ENCODE results near the gene STX1B. TPM values are rescaled to one million over a fixed set of nuclear protein-coding genes. Genes with fewer than 3 reads are reported as not detected.
A peak's percentile ranks its signal among the peaks of the same experiment; 100 is the strongest.

The STX1B gene
- polyA plus RNA-seq, 1 donor (not counting 4 experiments of a cell fraction or from before 2014, with no cell fraction given) = 0.34 TPM

- Histone ChIP-seq H3K27ac (ENCODE audit: control insufficient read depth, insufficient read depth, low read length) (peak overlapping the region; percentile 96), H2AFZ (ENCODE audit: control insufficient read depth, low read length) (no peak overlapping the region), H3K79me2 (ENCODE audit: control insufficient read depth, insufficient read depth, low read length) (no peaks in the 10 kb centered on the region), H3K9ac (ENCODE audit: control insufficient read depth, extremely low read depth, insufficient read depth, low read length) (no peak overlapping the region), H3K4me2 (ENCODE audit: control insufficient read depth, extremely low read depth, insufficient read depth, low read depth, low read length) (peak overlapping the region; percentile 55), H4K20me1 (ENCODE audit: control insufficient read depth, extremely low read depth, insufficient read depth, low read length) (no peaks in the 10 kb centered on the region), H3K9me3 (ENCODE audit: control insufficient read depth, low read depth, low read length) (no peaks in the 10 kb centered on the region), H3K27me3 (ENCODE audit: control insufficient read depth, extremely low read depth, insufficient read depth, low read length) (no peaks in the 10 kb centered on the region), H3K9me1 (ENCODE audit: control insufficient read depth, extremely low read depth, insufficient read depth, low read length) (peaks cover 3% of the 10 kb centered on the region), H3K4me3 (ENCODE audit: control insufficient read depth in 2 of 3, extremely low read depth in 1 of 3, insufficient read depth in 2 of 3, low read depth in 1 of 3, low read length in 3 of 3) (no peak overlapping the region), H3K4me1 (ENCODE audit: control insufficient read depth, extremely low read depth, insufficient read depth, low read length) (peaks cover 56% of the 10 kb centered on the region), H3K36me3 (ENCODE audit: control insufficient read depth in 2 of 2, extremely low read depth in 1 of 2, insufficient read depth in 2 of 2, low read length in 2 of 2) (no peaks in the 10 kb centered on the region)
- dilution Hi-C loops (cut with MboI; ENCODE audit: extremely low pct_ligation_motif_present, low sequenced_read_pairs) = no loop called here
- FAIRE-seq (no peak), DNase-seq (ENCODE audit: low read depth, low spot score) (no peak)
- TF ChIP-seq CTCF (optimal IDR thresholded peaks at IDR 0.05 in 1 of 3, IDR thresholded peaks at IDR 0.05 in 1 of 3, conservative IDR thresholded peaks at IDR 0.05 in 1 of 3; ENCODE audit: extremely low read depth in 1 of 3, insufficient read depth in 2 of 3, low read length in 3 of 3) (no peak), EZH2 (IDR thresholded peaks at IDR 0.05; ENCODE audit: low read length) (no peak)
Measured at GRCh38 chr16:30998852-30999761, 11.3 kb downstream of the STX1B start.

GRCh38 chr16:30997725-30998711 is 12.4 kb downstream of the STX1B start:
- H3K27me3 ChIP-seq (ENCODE audit: control insufficient read depth, extremely low read depth, insufficient read depth, low read length) = no peaks in the 10 kb centered on the region
- dilution Hi-C loops (cut with MboI; ENCODE audit: extremely low pct_ligation_motif_present, low sequenced_read_pairs) = no loop called here
- FAIRE-seq = peak; percentile 62
- peaks cover 3% of the 10 kb centered on the region for H3K9me1 ChIP-seq (ENCODE audit: control insufficient read depth, extremely low read depth, insufficient read depth, low read length)
- H3K4me3 ChIP-seq (ENCODE audit: control insufficient read depth in 2 of 3, extremely low read depth in 1 of 3, insufficient read depth in 2 of 3, low read depth in 1 of 3, low read length in 3 of 3) = peak overlapping the region; percentile 49 to 77 (median 76)
- H3K27ac ChIP-seq (ENCODE audit: control insufficient read depth, insufficient read depth, low read length) = peak overlapping the region; percentile 96
- peak overlapping the region; percentile 50 for H2AFZ ChIP-seq (ENCODE audit: control insufficient read depth, low read length)
- peak overlapping the region; percentile 92 for H3K4me2 ChIP-seq (ENCODE audit: control insufficient read depth, extremely low read depth, insufficient read depth, low read depth, low read length)
- no peaks in the 10 kb centered on the region for H4K20me1 ChIP-seq (ENCODE audit: control insufficient read depth, extremely low read depth, insufficient read depth, low read length)
- no peak for TF ChIP-seq CTCF (optimal IDR thresholded peaks at IDR 0.05 in 1 of 3, IDR thresholded peaks at IDR 0.05 in 1 of 3, conservative IDR thresholded peaks at IDR 0.05 in 1 of 3; ENCODE audit: extremely low read depth in 1 of 3, insufficient read depth in 2 of 3, low read length in 3 of 3)
- TF ChIP-seq EZH2 (IDR thresholded peaks at IDR 0.05; ENCODE audit: low read length) = no peak
- no peak for DNase-seq (ENCODE audit: low read depth, low spot score)
- H3K36me3 ChIP-seq (ENCODE audit: control insufficient read depth in 2 of 2, extremely low read depth in 1 of 2, insufficient read depth in 2 of 2, low read length in 2 of 2) = no peaks in the 10 kb centered on the region
- H3K4me1 ChIP-seq (ENCODE audit: control insufficient read depth, extremely low read depth, insufficient read depth, low read length) = peaks cover 56% of the 10 kb centered on the region
- no peaks in the 10 kb centered on the region for H3K79me2 ChIP-seq (ENCODE audit: control insufficient read depth, insufficient read depth, low read length)
- peak overlapping the region; percentile 88 for H3K9ac ChIP-seq (ENCODE audit: control insufficient read depth, extremely low read depth, insufficient read depth, low read length)
- no peaks in the 10 kb centered on the region for H3K9me3 ChIP-seq (ENCODE audit: control insufficient read depth, low read depth, low read length)
